ENCODE measurements around the gene ZNF524. TPM values are rescaled to one million over a fixed set of nuclear protein-coding genes. Genes with fewer than 3 reads are reported as not detected.

Gene ZNF524
- total and polyA plus RNA-seq, 12 donors, result 7.9 to 39.4 (median 14.1) TPM

- peak overlapping the region in 8 of 10 donors; percentile 95 to 100 (median 99) for H3K27ac ChIP-seq
Observed at GRCh38 chr19:55652311-55653128, 52.4 kb downstream of the ZNF524 start.

More at GRCh38 chr19:55652311-55653128, 52.4 kb downstream of the ZNF524 start:
- Histone ChIP-seq H3K4me3 (no peak overlapping the region), H3K36me3 (peaks cover 0 to 18% (median 0%) of the 10 kb centered on the region in 9 donors), H3K27me3 (no peaks in the 10 kb centered on the region), H3K9me3 (no peaks in the 10 kb centered on the region), H3K4me1 (peaks cover 22 to 50% (median 44%) of the 10 kb centered on the region in 9 donors)
- TF ChIP-seq, protein P1, sequence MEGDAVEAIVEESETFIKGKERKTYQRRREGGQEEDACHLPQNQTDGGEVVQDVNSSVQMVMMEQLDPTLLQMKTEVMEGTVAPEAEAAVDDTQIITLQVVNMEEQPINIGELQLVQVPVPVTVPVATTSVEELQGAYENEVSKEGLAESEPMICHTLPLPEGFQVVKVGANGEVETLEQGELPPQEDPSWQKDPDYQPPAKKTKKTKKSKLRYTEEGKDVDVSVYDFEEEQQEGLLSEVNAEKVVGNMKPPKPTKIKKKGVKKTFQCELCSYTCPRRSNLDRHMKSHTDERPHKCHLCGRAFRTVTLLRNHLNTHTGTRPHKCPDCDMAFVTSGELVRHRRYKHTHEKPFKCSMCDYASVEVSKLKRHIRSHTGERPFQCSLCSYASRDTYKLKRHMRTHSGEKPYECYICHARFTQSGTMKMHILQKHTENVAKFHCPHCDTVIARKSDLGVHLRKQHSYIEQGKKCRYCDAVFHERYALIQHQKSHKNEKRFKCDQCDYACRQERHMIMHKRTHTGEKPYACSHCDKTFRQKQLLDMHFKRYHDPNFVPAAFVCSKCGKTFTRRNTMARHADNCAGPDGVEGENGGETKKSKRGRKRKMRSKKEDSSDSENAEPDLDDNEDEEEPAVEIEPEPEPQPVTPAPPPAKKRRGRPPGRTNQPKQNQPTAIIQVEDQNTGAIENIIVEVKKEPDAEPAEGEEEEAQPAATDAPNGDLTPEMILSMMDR (IDR thresholded peaks at IDR 0.05), result no peak
- ATAC-seq (peak in 1 of 8 donors; percentile 0), DNase-seq (peak in 1 of 2 donors; percentile 45)
- intact Hi-C loops (cut with DNase I), result loop anchor here in 1 of 10 donors (1.0 kb wide), 1 partner anchor 17 kb away; no protein-coding TSS in a partner anchor
- WGBS, 2 donors, result 70 to 78% methylated on average over 70 to 71 of the region's 71 CpGs

Other genes starting within 250 kb of the ZNF524 start
- gene COX6B2, start 245.6 kb upstream of the ZNF524 start, total RNA-seq, result not detected
- not detected for gene COX6B2, start 245.6 kb upstream of the ZNF524 start, polyA plus RNA-seq
- not detected for gene GARIN5B, start 237.0 kb upstream of the ZNF524 start, total RNA-seq
- gene GARIN5B, start 237.0 kb upstream of the ZNF524 start, polyA plus RNA-seq, result not detected
- gene IL11, start 229.8 kb upstream of the ZNF524 start, total RNA-seq, result not detected
- under 1 TPM; 0.30 to 0.37 TPM for gene IL11, start 229.8 kb upstream of the ZNF524 start, polyA plus RNA-seq
- gene TMEM190, start 223.5 kb upstream of the ZNF524 start, total RNA-seq, result not detected
- not detected for gene TMEM190, start 223.5 kb upstream of the ZNF524 start, polyA plus RNA-seq
- gene TMEM238, start 216.0 kb upstream of the ZNF524 start, total RNA-seq, result 1 to 10 TPM in 2 of 10 donors, under 1 TPM in 6, not detected in 2; 0.25 to 1.3 (median 0.49) TPM
- gene TMEM238, start 216.0 kb upstream of the ZNF524 start, polyA plus RNA-seq, result under 1 TPM in 1 of 2 donors, not detected in 1; 0.06 TPM
- gene RPL28, start 214.4 kb upstream of the ZNF524 start, total RNA-seq, result 1,000 to 10,000 TPM in 1 of 10 donors, 100 to 1,000 TPM in 9; 473 to 1,031 (median 577) TPM
- 1,000 to 10,000 TPM in 1 of 2 donors, 100 to 1,000 TPM in 1; 776 to 1,617 TPM for gene RPL28, start 214.4 kb upstream of the ZNF524 start, polyA plus RNA-seq
- gene UBE2S, start 192.5 kb upstream of the ZNF524 start, total RNA-seq, result 10 to 100 TPM; 25.0 to 42.1 (median 30.7) TPM
- gene UBE2S, start 192.5 kb upstream of the ZNF524 start, polyA plus RNA-seq, result 10 to 100 TPM in 1 of 2 donors, 1 to 10 TPM in 1; 8.0 to 25.5 TPM
- gene SHISA7, start 157.0 kb upstream of the ZNF524 start, total RNA-seq, result not detected
- under 1 TPM in 1 of 2 donors, not detected in 1; under 0.01 TPM for gene SHISA7, start 157.0 kb upstream of the ZNF524 start, polyA plus RNA-seq
- 10 to 100 TPM; 42.5 to 69.8 (median 48.3) TPM for gene ISOC2, start 138.6 kb upstream of the ZNF524 start, total RNA-seq
- gene ISOC2, start 138.6 kb upstream of the ZNF524 start, polyA plus RNA-seq, result 100 to 1,000 TPM in 1 of 2 donors, 10 to 100 TPM in 1; 88.7 to 117 TPM
- not detected for gene C19orf85, start 135.5 kb upstream of the ZNF524 start, total RNA-seq
- gene C19orf85, start 135.5 kb upstream of the ZNF524 start, polyA plus RNA-seq, result not detected
- gene ZNF628, start 123.7 kb upstream of the ZNF524 start, total RNA-seq, result 1 to 10 TPM; 2.5 to 7.8 (median 4.3) TPM
- gene ZNF628, start 123.7 kb upstream of the ZNF524 start, polyA plus RNA-seq, result 1 to 10 TPM; 4.9 to 7.5 TPM
- 1 to 10 TPM; 5.8 to 9.9 (median 6.8) TPM for gene NAT14, start 115.1 kb upstream of the ZNF524 start, total RNA-seq
- 10 to 100 TPM in 1 of 2 donors, 1 to 10 TPM in 1; 9.0 to 16.4 TPM for gene NAT14, start 115.1 kb upstream of the ZNF524 start, polyA plus RNA-seq
- 1 to 10 TPM; 2.0 to 6.5 (median 4.0) TPM for gene SSC5D, start 111.9 kb upstream of the ZNF524 start, total RNA-seq
- 1 to 10 TPM in 1 of 2 donors, under 1 TPM in 1; 0.72 to 2.8 TPM for gene SSC5D, start 111.9 kb upstream of the ZNF524 start, polyA plus RNA-seq
- gene SBK2, start 63.2 kb upstream of the ZNF524 start, total RNA-seq, result 10 to 100 TPM in 1 of 10 donors, 1 to 10 TPM in 9; 1.1 to 14.1 (median 2.0) TPM
- 1 to 10 TPM in 1 of 2 donors, under 1 TPM in 1; 0.39 to 9.4 TPM for gene SBK2, start 63.2 kb upstream of the ZNF524 start, polyA plus RNA-seq
- gene SBK3, start 54.7 kb upstream of the ZNF524 start, total RNA-seq, result 10 to 100 TPM in 4 of 10 donors, 1 to 10 TPM in 6; 2.0 to 33.3 (median 7.3) TPM
- 10 to 100 TPM in 1 of 2 donors, 1 to 10 TPM in 1; 3.2 to 11.3 TPM for gene SBK3, start 54.7 kb upstream of the ZNF524 start, polyA plus RNA-seq
- gene ZNF579, start 19.4 kb upstream of the ZNF524 start, total RNA-seq, result 10 to 100 TPM in 4 of 10 donors, 1 to 10 TPM in 6; 7.1 to 16.9 (median 9.6) TPM
- 10 to 100 TPM; 13.1 to 23.8 TPM for gene ZNF579, start 19.4 kb upstream of the ZNF524 start, polyA plus RNA-seq
- 10 to 100 TPM; 11.6 to 18.8 (median 13.5) TPM for gene FIZ1, start 771 bp upstream of the ZNF524 start, total RNA-seq
- 10 to 100 TPM in 1 of 2 donors, 1 to 10 TPM in 1; 9.3 to 16.5 TPM for gene FIZ1, start 771 bp upstream of the ZNF524 start, polyA plus RNA-seq
- gene ZNF865, start 5.4 kb downstream of the ZNF524 start, total RNA-seq, result 10 to 100 TPM; 11.8 to 20.0 (median 13.5) TPM
- gene ZNF865, start 5.4 kb downstream of the ZNF524 start, polyA plus RNA-seq, result 10 to 100 TPM; 13.9 to 26.5 TPM
- 10 to 100 TPM in 8 of 10 donors, 1 to 10 TPM in 2; 8.9 to 16.4 (median 12.2) TPM for gene ZNF784, start 24.3 kb downstream of the ZNF524 start, total RNA-seq
- gene ZNF784, start 24.3 kb downstream of the ZNF524 start, polyA plus RNA-seq, result 1 to 10 TPM; 6.4 to 9.9 TPM
- gene ZNF580, start 40.7 kb downstream of the ZNF524 start, total RNA-seq, result 10 to 100 TPM; 16.6 to 24.9 (median 21.1) TPM
- 10 to 100 TPM; 16.5 to 29.9 TPM for gene ZNF580, start 40.7 kb downstream of the ZNF524 start, polyA plus RNA-seq
- 10 to 100 TPM in 1 of 10 donors, 1 to 10 TPM in 9; 4.0 to 15.6 (median 6.5) TPM for gene ZNF581, start 43.4 kb downstream of the ZNF524 start, total RNA-seq
- gene ZNF581, start 43.4 kb downstream of the ZNF524 start, polyA plus RNA-seq, result 10 to 100 TPM in 1 of 2 donors, 1 to 10 TPM in 1; 5.6 to 10.8 TPM
- gene CCDC106, start 47.9 kb downstream of the ZNF524 start, total RNA-seq, result 10 to 100 TPM; 12.1 to 20.0 (median 13.3) TPM
- 10 to 100 TPM; 15.3 to 29.6 TPM for gene CCDC106, start 47.9 kb downstream of the ZNF524 start, polyA plus RNA-seq
- gene U2AF2, start 54.7 kb downstream of the ZNF524 start, total RNA-seq, result 100 to 1,000 TPM in 1 of 10 donors, 10 to 100 TPM in 9; 64.1 to 100 (median 72.9) TPM
- gene U2AF2, start 54.7 kb downstream of the ZNF524 start, polyA plus RNA-seq, result 10 to 100 TPM; 75.5 to 90.2 TPM
- 100 to 1,000 TPM; 127 to 305 (median 140) TPM for gene EPN1, start 74.9 kb downstream of the ZNF524 start, total RNA-seq
- 100 to 1,000 TPM; 134 to 140 TPM for gene EPN1, start 74.9 kb downstream of the ZNF524 start, polyA plus RNA-seq
- not detected for gene NLRP9, start 138.1 kb downstream of the ZNF524 start, total RNA-seq
- gene NLRP9, start 138.1 kb downstream of the ZNF524 start, polyA plus RNA-seq, result not detected
- gene RFPL4A, start 158.8 kb downstream of the ZNF524 start, total RNA-seq, result under 1 TPM in 1 of 10 donors, not detected in 9; 0.30 TPM
- not detected for gene RFPL4A, start 158.8 kb downstream of the ZNF524 start, polyA plus RNA-seq
- gene RFPL4AL1, start 168.8 kb downstream of the ZNF524 start, total RNA-seq, result not detected
- not detected for gene RFPL4AL1, start 168.8 kb downstream of the ZNF524 start, polyA plus RNA-seq
- gene NLRP11, start 231.7 kb downstream of the ZNF524 start, total RNA-seq, result not detected
- not detected for gene NLRP11, start 231.7 kb downstream of the ZNF524 start, polyA plus RNA-seq
- gene NLRP4, start 236.3 kb downstream of the ZNF524 start, total RNA-seq, result not detected
- not detected for gene NLRP4, start 236.3 kb downstream of the ZNF524 start, polyA plus RNA-seq

Measured in heart right ventricle (tissue), 16 donors.